Right renal cortex interstitium (tissue), 3 donors: ENCODE results near the gene OTOP1. TPM values are rescaled to one million over a fixed set of nuclear protein-coding genes. Genes with fewer than 3 reads are reported as not detected.
A peak's percentile ranks its signal among the peaks of the same experiment; 100 is the strongest.
"Not testable (repeated sequence)": the region's sequence is repeated elsewhere in the genome, so short reads cannot be mapped to it uniquely, and the experiment has no call there.

Experiments
- DNase-seq, 3 donors: peaks; one replicate each; pipeline ENCODE4 v3.0.0-alpha.2; 2013; ENCODE audit warnings: low read depth in 3 of 3, low spot score in 2 of 3
- polyA plus RNA-seq, 3 donors: library from polyadenylated mRNA; unstranded; fragments of 120-200 nt; gene quantifications; one replicate each; pipeline ENCODE4 v1.2.1, GENCODE V29; 2013; ENCODE audit not compliant: insufficient read length in 3 of 3

The OTOP1 gene
- under 1 TPM in 1 of 3 donors, not detected in 2; 0.10 TPM for polyA plus RNA-seq

- DNase-seq: no peak
These were observed at the start of gene OTOP1 for GRCh38 chr4:4226606-4227438. Gene OTOP1 (minus strand): TSS chr4:4226929. CDS start chr4:4226864, 65 bp downstream.

GRCh38 chr4:4274226-4274625, 47.5 kb upstream of the OTOP1 start:
- DNase-seq: no peak

- DNase-seq: no peak
These were observed 45.2 kb upstream of the OTOP1 start for GRCh38 chr4:4271912-4272311.

GRCh38 chr4:4270529-4270928, 43.8 kb upstream of the OTOP1 start:
- DNase-seq: no peak

GRCh38 chr4:4269856-4270255, 43.1 kb upstream of the OTOP1 start:
- no peak for DNase-seq

GRCh38 chr4:4269331-4269731, 42.6 kb upstream of the OTOP1 start:
- no peak for DNase-seq

- no peak for DNase-seq
These were observed 42.0 kb upstream of the OTOP1 start for GRCh38 chr4:4268776-4269175.

GRCh38 chr4:4267981-4268380, 41.3 kb upstream of the OTOP1 start:
- DNase-seq: no peak

GRCh38 chr4:4260185-4260751, 33.5 kb upstream of the OTOP1 start:
- no peak for DNase-seq

GRCh38 chr4:4259484-4260100, 32.9 kb upstream of the OTOP1 start:
- DNase-seq: peak in 1 of 3 donors; percentile 18

- DNase-seq: not testable (repeated sequence)
These were observed 31.0 kb upstream of the OTOP1 start for GRCh38 chr4:4257705-4258104.

GRCh38 chr4:4256799-4257198, 30.1 kb upstream of the OTOP1 start:
- DNase-seq: no peak

GRCh38 chr4:4254666-4255065, 27.9 kb upstream of the OTOP1 start:
- no peak for DNase-seq

- DNase-seq: no peak
These were observed 27.5 kb upstream of the OTOP1 start for GRCh38 chr4:4254199-4254598.

- no peak for DNase-seq
These were observed 23.1 kb upstream of the OTOP1 start for GRCh38 chr4:4249866-4250265.

- DNase-seq: not testable (repeated sequence)
These were observed 22.6 kb upstream of the OTOP1 start for GRCh38 chr4:4249342-4249741.

GRCh38 chr4:4248885-4249203, 22.1 kb upstream of the OTOP1 start:
- no peak for DNase-seq

GRCh38 chr4:4248029-4248884, 21.5 kb upstream of the OTOP1 start, which contains the start of gene TMEM128:
Gene TMEM128 (minus strand): TSS chr4:4248223. CDS start chr4:4248202, 21 bp downstream.
- peak; percentile 92 to 93 (median 92) for DNase-seq

- peak in 1 of 3 donors; percentile 43 for DNase-seq
These were observed 20.9 kb upstream of the OTOP1 start for GRCh38 chr4:4247696-4248028.

- no peak for DNase-seq
These were observed 18.4 kb upstream of the OTOP1 start for GRCh38 chr4:4245172-4245571.

GRCh38 chr4:4239551-4239950, 12.8 kb upstream of the OTOP1 start:
- DNase-seq: not testable (repeated sequence)
